K562 (cell line): ENCODE results near the gene PIP4K2A. TPM values are rescaled to one million over a fixed set of nuclear protein-coding genes. Genes with fewer than 3 reads are reported as not detected.
A peak's percentile ranks its signal among the peaks of the same experiment; 100 is the strongest.

Experiments used
- BCL6 ChIP-seq: fragments of 250-450 bp; sonication (Bioruptor Pico); IDR thresholded peaks from 2 replicates; pipeline ENCODE4 v1.4.0; 2020
- BRF1 ChIP-seq: IDR thresholded peaks from 3 replicates; pipeline ENCODE4 v1.6.1; 2011; ENCODE audit warnings: borderline replicate concordance, mild to moderate bottlenecking; ENCODE audit not compliant: insufficient read length; ENCODE audit errors: extremely low read depth
- DDX20 ChIP-seq: fragments of 450-650 bp; IDR thresholded peaks from 2 replicates; pipeline ENCODE4 v1.6.1; 2016; ENCODE audit warnings: missing genetic modification characterization, low read depth, mild to moderate bottlenecking, missing compliant biosample characterization, moderate library complexity
- MAFG ChIP-seq: fragments of 450-650 bp; conservative IDR thresholded peaks from 2 replicates; pipeline ENCODE4 v1.6.1; 2016; ENCODE audit warnings: missing genetic modification characterization, missing compliant biosample characterization
- MCM3 ChIP-seq: fragments of 450-650 bp; IDR thresholded peaks from 2 replicates; pipeline ENCODE4 v1.6.1; 2016
- PTBP1 ChIP-seq: fragments of 200-400 bp; formaldehyde crosslinking; IDR thresholded peaks from 2 replicates; pipeline ENCODE4 v1.6.1; 2017; ENCODE audit warnings: low read depth, low read length
- RAD51 ChIP-seq: fragments of 450-650 bp; IDR thresholded peaks from 2 replicates; pipeline ENCODE4 v1.7.1; 2016; ENCODE audit warnings: low read depth, mild to moderate bottlenecking, borderline replicate concordance
- RUNX1 ChIP-seq: sonication (generic); IDR thresholded peaks from 2 replicates; pipeline ENCODE4 v1.6.1; 2016; ENCODE audit warnings: antibody characterized with exemption, low read depth
- SMAD3 ChIP-seq: fragments of 450-650 bp; formaldehyde crosslinking; conservative IDR thresholded peaks from 2 replicates; pipeline ENCODE4 v1.4.0; 2020; ENCODE audit warnings: mild to moderate bottlenecking
- SNIP1 ChIP-seq: fragments of 450-650 bp; IDR thresholded peaks from 2 replicates; pipeline ENCODE4 v1.7.1; 2017; ENCODE audit warnings: low read depth, mild to moderate bottlenecking
- VEZF1 ChIP-seq: fragments of 200-800 bp; sonication (Bioruptor generic); IDR thresholded peaks from 2 replicates; pipeline ENCODE4 v1.6.1; 2017; ENCODE audit warnings: missing genetic modification characterization, missing compliant biosample characterization
- ZFP91 ChIP-seq: sonication (generic); formaldehyde crosslinking; IDR thresholded peaks from 2 replicates; pipeline ENCODE4 v1.8.0; 2022; ENCODE audit warnings: mild to moderate bottlenecking, missing genetic modification reagents
- ZNF764 ChIP-seq: fragments of 250-450 bp; sonication (Bioruptor Pico); IDR thresholded peaks from 2 replicates; pipeline ENCODE4 v1.4.0; 2020; ENCODE audit warnings: low read depth, mild to moderate bottlenecking, moderate library complexity
- ZNF785 ChIP-seq: fragments of 250-450 bp; sonication (Bioruptor Pico); IDR thresholded peaks from 2 replicates; pipeline ENCODE4 v1.4.0; 2020; ENCODE audit warnings: mild to moderate bottlenecking
- ZSCAN29 ChIP-seq: fragments of 450-650 bp; IDR thresholded peaks from 2 replicates; pipeline ENCODE4 v1.6.1; 2017
- polyA plus RNA-seq, 8 experiments: library from polyadenylated mRNA; depleted of rRNA in 4 of 8; stranded (reverse) in 5 of 8; unstranded in 3 of 8; fragments of >200 nt; fragmentation: Nextera tagmentation in 2 of 8; fragmentation: Illumina TruSeq in 1 of 8; extraction: Ambion mirVana in 2 of 8; extraction: Trizol in 1 of 8; gene quantifications; 2 replicates each; pipeline versions ENCODE4 v1.2.1 to v1.2.3, GENCODE V29; 2011 to 2014; ENCODE audit warnings: inconsistent platforms in 1 of 8, missing spikeins in 1 of 8
- total RNA-seq, 7 experiments: library from RNA; depleted of rRNA in 6 of 7; stranded (reverse); fragments of >200 nt in 6 of 7; fragmentation: Illumina TruSeq in 2 of 7; extraction: Trizol in 2 of 7; gene quantifications; 2 replicates each; pipeline versions ENCODE4 v1.2.1 to v1.2.3, GENCODE V29; 2011 to 2021; ENCODE audit warnings: low replicate concordance in 1 of 7
- TF ChIP-seq, protein P1 (sequence below): fragments of 450-650 bp; IDR thresholded peaks from 2 replicates; pipeline ENCODE4 v1.6.1; 2016; ENCODE audit warnings: missing biosample characterization, missing genetic modification characterization
- TF ChIP-seq, protein P2 (sequence below): sonication (generic); formaldehyde crosslinking; IDR thresholded peaks from 2 replicates; pipeline ENCODE4 v1.8.0; 2022; ENCODE audit warnings: mild to moderate bottlenecking, missing genetic modification reagents, borderline replicate concordance
- TF ChIP-seq, protein P3 (sequence below): fragments of 450-650 bp; formaldehyde crosslinking; IDR thresholded peaks from 2 replicates; pipeline ENCODE4 v1.4.0; 2022; ENCODE audit warnings: missing genetic modification characterization

Gene PIP4K2A
- total and polyA plus RNA-seq, 9 of the 15 experiments (the other 6 are each of a cell fraction or from before 2014, with no cell fraction given), result 35.6 to 117 (median 71.9) TPM

GRCh38 chr10:22631646-22632278, 82.6 kb downstream of the PIP4K2A start (continued):
- TF ChIP-seq VEZF1 (peak; percentile 39; the same call in 1 of the 2 replicates), RAD51 (peak; percentile 67), ZNF764 (CRISPR knock-in tag) (no peak), PTBP1 (no peak), SMAD3 (CRISPR knock-in tag) (no peak; the same call in 1 of the 2 replicates), ZNF785 (CRISPR knock-in tag) (no peak), DDX20 (no peak), ZSCAN29 (no peak), RUNX1 (no peak), BCL6 (no peak), BRF1 (no peak), MAFG (tag) (peak; percentile 64), ZFP91 (CRISPR knock-in tag) (no peak), MCM3 (no peak), SNIP1 (no peak)
- TF ChIP-seq, protein P1, sequence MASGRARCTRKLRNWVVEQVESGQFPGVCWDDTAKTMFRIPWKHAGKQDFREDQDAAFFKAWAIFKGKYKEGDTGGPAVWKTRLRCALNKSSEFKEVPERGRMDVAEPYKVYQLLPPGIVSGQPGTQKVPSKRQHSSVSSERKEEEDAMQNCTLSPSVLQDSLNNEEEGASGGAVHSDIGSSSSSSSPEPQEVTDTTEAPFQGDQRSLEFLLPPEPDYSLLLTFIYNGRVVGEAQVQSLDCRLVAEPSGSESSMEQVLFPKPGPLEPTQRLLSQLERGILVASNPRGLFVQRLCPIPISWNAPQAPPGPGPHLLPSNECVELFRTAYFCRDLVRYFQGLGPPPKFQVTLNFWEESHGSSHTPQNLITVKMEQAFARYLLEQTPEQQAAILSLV, result 0 out of 2 replicates have a peak, but pooled peaks have one; percentile 43
- TF ChIP-seq, protein P2, sequence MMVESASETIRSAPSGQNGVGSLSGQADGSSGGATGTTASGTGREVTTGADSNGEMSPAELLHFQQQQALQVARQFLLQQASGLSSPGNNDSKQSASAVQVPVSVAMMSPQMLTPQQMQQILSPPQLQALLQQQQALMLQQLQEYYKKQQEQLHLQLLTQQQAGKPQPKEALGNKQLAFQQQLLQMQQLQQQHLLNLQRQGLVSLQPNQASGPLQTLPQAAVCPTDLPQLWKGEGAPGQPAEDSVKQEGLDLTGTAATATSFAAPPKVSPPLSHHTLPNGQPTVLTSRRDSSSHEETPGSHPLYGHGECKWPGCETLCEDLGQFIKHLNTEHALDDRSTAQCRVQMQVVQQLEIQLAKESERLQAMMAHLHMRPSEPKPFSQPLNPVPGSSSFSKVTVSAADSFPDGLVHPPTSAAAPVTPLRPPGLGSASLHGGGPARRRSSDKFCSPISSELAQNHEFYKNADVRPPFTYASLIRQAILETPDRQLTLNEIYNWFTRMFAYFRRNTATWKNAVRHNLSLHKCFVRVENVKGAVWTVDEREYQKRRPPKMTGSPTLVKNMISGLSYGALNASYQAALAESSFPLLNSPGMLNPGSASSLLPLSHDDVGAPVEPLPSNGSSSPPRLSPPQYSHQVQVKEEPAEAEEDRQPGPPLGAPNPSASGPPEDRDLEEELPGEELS (CRISPR knock-in tag), result no peak
- TF ChIP-seq, protein P3, sequence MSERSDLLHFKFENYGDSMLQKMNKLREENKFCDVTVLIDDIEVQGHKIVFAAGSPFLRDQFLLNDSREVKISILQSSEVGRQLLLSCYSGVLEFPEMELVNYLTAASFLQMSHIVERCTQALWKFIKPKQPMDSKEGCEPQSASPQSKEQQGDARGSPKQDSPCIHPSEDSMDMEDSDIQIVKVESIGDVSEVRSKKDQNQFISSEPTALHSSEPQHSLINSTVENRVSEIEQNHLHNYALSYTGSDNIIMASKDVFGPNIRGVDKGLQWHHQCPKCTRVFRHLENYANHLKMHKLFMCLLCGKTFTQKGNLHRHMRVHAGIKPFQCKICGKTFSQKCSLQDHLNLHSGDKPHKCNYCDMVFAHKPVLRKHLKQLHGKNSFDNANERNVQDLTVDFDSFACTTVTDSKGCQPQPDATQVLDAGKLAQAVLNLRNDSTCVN (CRISPR knock-in tag), result no peak
